ENCODE measurements around the gene KCNN4. TPM values are rescaled to one million over a fixed set of nuclear protein-coding genes. Genes with fewer than 3 reads are reported as not detected.

Gene KCNN4
- total RNA-seq, 1 donor from 2014 or later = 0.16 TPM

- DNase-seq = no peak
Measured at GRCh38 chr19:43748205-43748594, 32.6 kb downstream of the KCNN4 start.

DNA sequence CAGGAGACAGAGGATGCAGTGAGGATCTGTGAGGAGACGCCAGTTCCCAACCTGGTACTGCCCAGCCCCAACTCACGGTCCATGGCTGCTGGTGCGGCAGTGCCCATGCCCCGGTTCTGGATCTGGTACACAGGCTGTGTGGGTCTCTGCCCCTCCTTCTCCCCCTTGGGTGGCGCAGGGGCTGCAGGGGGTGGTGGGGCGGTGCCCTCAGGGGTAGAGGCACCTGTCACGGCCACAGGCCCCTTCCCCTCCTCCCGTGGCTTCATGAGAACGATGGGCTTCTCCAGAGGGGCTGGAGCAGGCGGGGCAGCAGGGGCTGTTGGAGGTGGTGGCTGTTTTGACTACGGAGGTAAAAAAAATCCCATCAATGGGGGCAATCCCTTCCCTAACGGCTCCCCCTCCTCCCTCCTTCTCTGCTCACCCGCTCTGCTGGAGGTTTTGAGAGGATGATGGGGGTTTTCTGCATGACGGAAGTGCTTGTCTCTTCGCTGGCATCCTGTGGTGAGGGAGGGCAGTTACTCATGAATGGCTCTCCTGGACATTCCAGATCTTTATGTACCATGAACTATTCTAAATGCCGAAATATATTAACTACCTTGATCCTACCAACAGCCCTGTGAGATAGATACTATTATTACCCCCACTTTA, 33.1 kb downstream of the KCNN4 start:
- DNase-seq = no peak

- no peak for DNase-seq
Measured at GRCh38 chr19:43743059-43743458, 37.7 kb downstream of the KCNN4 start.

GRCh38 chr19:43741075-43741825, 39.5 kb downstream of the KCNN4 start:
- no peak for DNase-seq

GRCh38 chr19:43739439-43740235, 41.1 kb downstream of the KCNN4 start:
- DNase-seq = no peak

DNA sequence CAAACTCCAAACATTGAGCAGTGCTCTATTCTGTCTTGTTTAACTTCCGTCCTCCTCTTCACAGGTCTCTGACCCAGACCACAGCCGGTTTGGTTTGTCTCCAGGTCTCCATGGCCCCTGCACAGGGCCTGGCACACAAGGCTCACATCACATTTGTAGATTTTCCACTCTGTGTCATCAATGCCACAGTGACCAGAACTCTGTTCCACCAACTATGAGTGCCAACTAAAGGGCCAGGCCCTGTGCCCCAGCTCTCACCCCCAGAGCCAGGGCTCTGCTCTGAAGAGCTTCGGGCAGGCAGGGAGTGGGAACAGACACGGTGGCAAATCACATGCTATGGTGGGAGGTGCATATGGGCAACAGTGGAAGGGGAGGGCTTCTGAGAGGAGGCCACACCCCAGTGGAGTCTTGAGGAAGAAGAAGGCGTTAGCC, 42.0 kb downstream of the KCNN4 start:
- DNase-seq = no peak

- DNase-seq = no peak
Measured at GRCh38 chr19:43735957-43736356, 44.8 kb downstream of the KCNN4 start.

DNA sequence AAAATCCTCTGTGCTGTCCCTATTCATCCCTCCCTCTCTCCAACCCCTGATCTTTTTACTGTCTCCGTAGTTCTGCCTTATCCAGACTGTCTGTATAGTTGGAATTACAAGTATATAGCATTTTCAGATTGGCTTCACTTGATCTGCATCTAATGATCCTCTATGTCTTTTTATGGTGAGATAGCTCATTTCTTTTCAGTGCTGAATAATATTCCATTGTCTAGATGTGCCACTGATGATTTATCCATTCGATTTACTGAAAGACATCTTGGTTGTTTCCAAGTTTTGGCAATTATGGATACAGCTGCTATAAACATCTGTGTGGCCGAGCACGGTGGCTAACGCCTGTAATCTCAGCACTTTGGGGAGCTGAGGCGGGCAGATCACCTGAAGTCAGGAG, 45.8 kb downstream of the KCNN4 start:
- no peak for DNase-seq

DNA sequence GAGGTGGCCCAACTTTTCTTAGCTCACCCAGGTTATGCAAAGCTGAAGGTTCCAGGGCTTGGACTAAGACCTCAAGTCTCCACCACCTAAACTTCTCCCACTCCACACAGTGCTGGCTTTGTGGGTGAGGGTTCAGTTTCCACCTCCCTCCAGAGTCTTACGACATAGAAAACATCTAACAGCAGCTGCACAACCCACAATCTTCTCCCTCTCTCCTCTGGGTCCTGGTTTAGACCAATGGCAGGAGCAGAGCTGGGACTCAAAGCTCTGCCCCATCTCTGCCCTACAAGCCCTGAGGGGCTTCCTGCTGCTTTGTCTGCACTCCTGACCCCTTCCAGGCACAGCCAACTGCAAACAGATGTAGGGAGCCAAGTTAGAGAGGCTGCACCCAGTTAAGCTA, 48.9 kb downstream of the KCNN4 start:
- no peak for DNase-seq

GRCh38 chr19:43731346-43731745, 49.4 kb downstream of the KCNN4 start:
- DNase-seq = no peak

DNA sequence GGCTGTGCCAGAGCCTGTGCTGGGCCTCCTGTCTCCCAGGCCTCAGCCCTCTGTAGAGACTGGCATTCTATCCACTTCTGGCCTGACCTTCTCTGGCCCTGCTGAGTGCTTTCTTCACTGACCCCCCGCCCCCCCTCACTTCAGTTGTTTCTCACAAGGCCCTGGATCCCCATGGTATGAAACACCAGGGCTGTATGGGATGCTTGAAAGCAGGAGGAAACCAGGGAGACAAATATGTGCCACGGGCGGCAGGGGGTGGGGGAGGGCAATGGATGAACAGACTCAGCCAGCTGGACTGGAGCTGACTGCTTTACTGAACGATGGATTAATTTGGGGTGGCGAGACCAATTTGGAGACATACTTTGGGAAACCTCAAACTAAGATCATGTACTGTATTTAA, 50.9 kb downstream of the KCNN4 start:
- no peak for DNase-seq

GRCh38 chr19:43727593-43727853, 53.2 kb downstream of the KCNN4 start:
- DNase-seq = no peak

GRCh38 chr19:43726736-43727592, 53.8 kb downstream of the KCNN4 start:
- DNase-seq = no peak

DNA sequence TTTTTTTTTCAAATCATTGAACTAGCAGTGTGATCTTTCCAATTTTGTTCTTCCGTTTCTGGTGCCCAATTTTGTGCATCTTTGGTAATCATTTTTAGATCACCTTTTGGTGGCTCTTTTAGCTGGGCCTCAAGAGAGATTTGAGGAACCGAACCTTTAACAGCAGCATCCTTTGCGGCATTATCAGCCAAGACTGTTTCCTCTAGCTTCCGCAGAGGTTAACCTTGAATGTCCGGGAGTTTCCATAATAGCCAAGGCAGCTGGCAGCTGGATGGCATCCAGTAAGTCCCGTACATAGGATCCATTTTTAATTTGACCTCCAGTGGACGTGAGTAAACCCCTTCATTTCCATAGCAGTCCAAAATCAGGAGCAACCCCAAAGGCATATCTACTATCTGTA, 55.3 kb downstream of the KCNN4 start:
- DNase-seq = no peak

GRCh38 chr19:43724896-43725295, 55.9 kb downstream of the KCNN4 start:
- DNase-seq = no peak

DNA sequence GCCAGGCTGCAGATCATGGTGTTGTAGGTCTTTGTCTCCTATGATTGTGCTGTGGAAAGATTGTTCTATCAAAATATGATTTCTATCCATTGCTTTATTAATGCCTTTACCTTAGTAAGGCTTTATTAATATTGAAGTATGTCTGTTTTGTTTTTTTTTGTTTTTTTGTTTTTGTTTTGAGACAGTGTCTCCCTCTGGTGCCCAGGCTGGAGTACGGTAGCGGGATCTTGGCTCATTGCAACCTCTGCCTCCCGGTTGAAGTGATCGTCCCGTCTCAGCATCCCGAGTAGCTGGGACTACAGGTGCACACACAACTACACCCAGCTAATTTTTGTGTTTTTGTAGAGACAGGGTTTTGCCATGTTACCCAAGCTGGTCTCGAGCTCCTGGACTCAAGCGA, 57.2 kb downstream of the KCNN4 start:
- DNase-seq = no peak

DNA sequence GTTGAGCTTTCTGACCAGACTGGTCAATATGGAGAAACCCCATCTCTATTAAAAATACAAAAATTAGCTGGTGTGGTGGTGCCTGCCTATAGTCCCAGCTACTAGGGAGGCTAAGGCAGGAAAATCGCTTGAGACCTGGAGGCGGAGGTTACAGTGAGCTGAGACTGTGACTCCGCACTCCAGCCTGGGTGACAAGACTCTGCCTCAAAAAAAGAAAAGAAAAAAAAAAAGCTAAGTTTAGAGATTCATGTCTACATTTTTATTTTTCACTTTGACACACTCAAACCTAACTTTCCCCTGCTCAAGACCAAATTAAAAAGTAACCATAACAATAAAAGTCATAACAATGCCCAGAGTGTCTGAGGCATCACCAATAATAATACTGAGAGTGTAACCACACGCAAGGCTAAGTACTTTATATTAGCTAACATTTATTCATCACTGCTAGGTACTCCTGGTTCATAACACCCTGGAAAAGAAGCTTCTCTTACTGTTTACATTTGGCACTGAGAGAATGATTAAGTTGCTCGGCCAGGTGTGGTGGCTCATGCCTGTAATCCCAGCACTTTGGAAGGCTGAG, 59.2 kb downstream of the KCNN4 start:
- no peak for DNase-seq

GRCh38 chr19:43720936-43721335, 59.8 kb downstream of the KCNN4 start:
- DNase-seq = no peak

- DNase-seq = no peak
Measured at GRCh38 chr19:43719918-43720317, 60.9 kb downstream of the KCNN4 start.

- no peak for DNase-seq
Measured at GRCh38 chr19:43719378-43719868, 61.4 kb downstream of the KCNN4 start.

DNA sequence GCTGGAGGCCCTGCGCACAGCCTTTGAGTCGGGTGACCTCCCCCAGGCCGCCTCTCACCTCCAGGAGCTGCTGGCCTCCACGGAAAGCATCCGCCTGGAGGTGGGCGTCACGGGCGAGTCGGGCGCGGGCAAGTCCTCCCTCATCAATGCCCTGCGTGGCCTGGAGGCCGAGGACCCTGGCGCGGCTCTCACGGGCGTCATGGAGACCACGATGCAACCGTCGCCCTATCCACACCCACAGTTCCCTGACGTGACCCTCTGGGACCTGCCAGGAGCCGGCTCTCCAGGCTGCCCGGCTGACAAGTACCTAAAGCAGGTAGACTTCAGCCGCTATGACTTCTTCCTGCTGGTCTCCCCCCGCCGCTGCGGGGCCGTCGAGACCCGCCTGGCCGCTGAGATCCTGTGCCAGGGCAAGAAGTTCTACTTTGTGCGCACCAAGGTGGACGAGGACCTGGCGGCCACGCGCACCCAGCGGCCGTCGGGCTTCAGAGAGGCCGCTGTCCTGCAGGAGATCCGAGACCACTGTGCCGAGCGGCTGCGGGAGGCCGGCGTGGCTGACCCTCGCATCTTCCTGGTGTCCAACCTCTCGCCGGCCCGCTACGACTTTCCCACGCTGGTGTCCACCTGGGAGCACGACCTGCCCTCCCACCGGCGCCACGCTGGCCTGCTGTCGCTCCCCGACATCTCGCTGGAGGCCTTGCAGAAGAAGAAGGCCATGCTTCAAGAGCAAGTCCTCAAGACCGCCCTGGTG, 62.0 kb downstream of the KCNN4 start:
- no peak for DNase-seq
